Measurements from ENCODE around the gene CTSW. TPM values are rescaled to one million over a fixed set of nuclear protein-coding genes. Genes with fewer than 3 reads are reported as not detected.

The CTSW gene
- polyA plus RNA-seq, 2 of the 4 experiments (the other 2 are of a cell fraction), result not detected

GRCh38 chr11:65863889-65864705 is 15.5 kb upstream of the CTSW start:
- DNase-seq (ENCODE audit: low read depth in 1 of 2, low spot score in 1 of 2), result no peak
- ChIA-PET CTCF (interaction anchor here (1.0 to 7.6 kb wide), 4 partner anchors 10 to 23 kb away, joined by 3 to 195 read pairs (median 4); partner anchors contain the start of genes CCDC85B and FIBP), POLR2A (no interaction called here)
- ATAC-seq, result no peak
- WGBS (ENCODE audit: missing lambda C conversion rate), result 87% methylated on average over 9 of the region's 12 CpGs
- Histone ChIP-seq H3K9me3 (no peaks in the 10 kb centered on the region), H3K27ac (no peak overlapping the region), H3K4me3 (no peak overlapping the region), H3K4me2 (no peak overlapping the region), H3K4me1 (peaks cover 10% of the 10 kb centered on the region)
- FAIRE-seq, result no peak
- TF ChIP-seq CEBPB (IDR thresholded peaks at IDR 0.05) (no peak), HEYL (CRISPR knock-in tag; IDR thresholded peaks at IDR 0.05) (no peak), MYC (IDR thresholded peaks at IDR 0.05; ENCODE audit: borderline replicate concordance, low read length) (no peak), ELK1 (IDR thresholded peaks at IDR 0.05; ENCODE audit: low read depth, low read length) (no peak), ZNF302 (CRISPR knock-in tag; IDR thresholded peaks at IDR 0.05) (no peak), RCOR1 (IDR thresholded peaks at IDR 0.05; ENCODE audit: low read depth, low read length) (no peak), HOXA7 (CRISPR knock-in tag; IDR thresholded peaks at IDR 0.05) (no peak), HDAC2 (IDR thresholded peaks at IDR 0.05) (no peak), FOXS1 (CRISPR knock-in tag; IDR thresholded peaks at IDR 0.05) (no peak), ZSCAN20 (CRISPR knock-in tag; IDR thresholded peaks at IDR 0.05) (no peak), PBX3 (IDR thresholded peaks at IDR 0.05) (no peak), KDM5A (IDR thresholded peaks at IDR 0.05) (no peak), HES2 (IDR thresholded peaks at IDR 0.05) (no peak), FOSB (CRISPR knock-in tag; IDR thresholded peaks at IDR 0.05) (no peak), JUNB (IDR thresholded peaks at IDR 0.05) (no peak)

- ChIA-PET CTCF (interaction anchor here (7.6 kb wide), 1 partner anchor 22 kb away, joined by 195 read pairs; the partner anchor contains the start of genes CCDC85B and FIBP), POLR2A (no interaction called here)
- Histone ChIP-seq H3K4me1 (peaks cover 10% of the 10 kb centered on the region), H3K9me3 (no peaks in the 10 kb centered on the region), H3K4me2 (no peak overlapping the region), H3K27ac (no peak overlapping the region), H3K4me3 (no peak overlapping the region)
- no peak for TF ChIP-seq FOSB (CRISPR knock-in tag; IDR thresholded peaks at IDR 0.05)
- no peak for TF ChIP-seq EHF (CRISPR knock-in tag; IDR thresholded peaks at IDR 0.05)
- no peak for TF ChIP-seq ZNF302 (CRISPR knock-in tag; IDR thresholded peaks at IDR 0.05)
- no peak for TF ChIP-seq HES2 (IDR thresholded peaks at IDR 0.05)
- WGBS (ENCODE audit: missing lambda C conversion rate), result 92% methylated on average over 17 of the region's 18 CpGs
- FAIRE-seq (no peak), ATAC-seq (no peak), DNase-seq (ENCODE audit: low read depth in 1 of 2, low spot score in 1 of 2) (no peak)
Measured at GRCh38 chr11:65864706-65865471, 14.7 kb upstream of the CTSW start.

- no peak for TF ChIP-seq HEYL (CRISPR knock-in tag; IDR thresholded peaks at IDR 0.05)
- ChIA-PET POLR2A (interaction anchor here (0.5 kb wide), 1 partner anchor 22 kb away, joined by 4 read pairs; the partner anchor contains the start of gene FIBP), CTCF (interaction anchor here (1.3 to 1.9 kb wide), 5 partner anchors 14 to 154 kb away, joined by 4 to 15 read pairs (median 5); partner anchors contain the start of genes CCDC85B, FIBP and KAT5)
- peaks cover 10% of the 10 kb centered on the region for H3K4me1 ChIP-seq
- FAIRE-seq (no peak), ATAC-seq (no peak), DNase-seq (ENCODE audit: low read depth in 1 of 2, low spot score in 1 of 2) (no peak)
- WGBS (ENCODE audit: missing lambda C conversion rate), result 90% methylated on average over 9 of the region's 9 CpGs
- no peak overlapping the region for H3K4me3 ChIP-seq
- no peak overlapping the region for H3K4me2 ChIP-seq
- no peak overlapping the region for H3K27ac ChIP-seq
- H3K9me3 ChIP-seq, result no peaks in the 10 kb centered on the region
Measured at GRCh38 chr11:65865550-65866172, 14.0 kb upstream of the CTSW start.
